ENCODE results near the gene RBM27. TPM values are rescaled to one million over a fixed set of nuclear protein-coding genes. Genes with fewer than 3 reads are reported as not detected.
A peak's percentile ranks its signal among the peaks of the same experiment; 100 is the strongest.
"Not testable (repeated sequence)": the region's sequence is repeated elsewhere in the genome, so short reads cannot be mapped to it uniquely, and the experiment has no call there.

Gene RBM27
- total RNA-seq, 1 donor, result 32.0 TPM

- H3K4me3 ChIP-seq (ENCODE audit: low read depth, low read length), result no peak overlapping the region
- DNase-seq (ENCODE audit: low read depth), result peak; percentile 15
- TF ChIP-seq CTCF (IDR thresholded peaks at IDR 0.05; ENCODE audit: insufficient read depth, low read depth, low read length), result no peak
Observed at GRCh38 chr5:146193285-146193684, 10.1 kb upstream of the RBM27 start.

- DNase-seq (ENCODE audit: low read depth); H3K4me3 ChIP-seq (ENCODE audit: low read depth, low read length): not testable (repeated sequence)
Observed at GRCh38 chr5:146194997-146195396, 8.4 kb upstream of the RBM27 start.

- TF ChIP-seq CTCF (IDR thresholded peaks at IDR 0.05; ENCODE audit: insufficient read depth, low read depth, low read length), result no peak
- H3K4me3 ChIP-seq (ENCODE audit: low read depth, low read length), result no peak overlapping the region
- DNase-seq (ENCODE audit: low read depth), result no peak
Observed at GRCh38 chr5:146196459-146197048, 6.9 kb upstream of the RBM27 start.

GRCh38 chr5:146199176-146199815, 4.1 kb upstream of the RBM27 start:
- no peak overlapping the region for H3K4me3 ChIP-seq (ENCODE audit: low read depth, low read length)
- peak; percentile 76 for DNase-seq (ENCODE audit: low read depth)
- no peak for TF ChIP-seq CTCF (IDR thresholded peaks at IDR 0.05; ENCODE audit: insufficient read depth, low read depth, low read length)

GRCh38 chr5:146201795-146202194, 1.6 kb upstream of the RBM27 start:
- not testable (repeated sequence) for H3K4me3 ChIP-seq (ENCODE audit: low read depth, low read length); DNase-seq (ENCODE audit: low read depth)

GRCh38 chr5:146203872-146204192, 427 bp downstream of the RBM27 start:
- no peak for DNase-seq (ENCODE audit: low read depth)
- H3K4me3 ChIP-seq (ENCODE audit: low read depth, low read length), result peak overlapping the region; percentile 95
- no peak for TF ChIP-seq CTCF (IDR thresholded peaks at IDR 0.05; ENCODE audit: insufficient read depth, low read depth, low read length)

GRCh38 chr5:146205499-146206202, 2.2 kb downstream of the RBM27 start:
- TF ChIP-seq CTCF (IDR thresholded peaks at IDR 0.05; ENCODE audit: insufficient read depth, low read depth, low read length), result no peak
- DNase-seq (ENCODE audit: low read depth), result no peak
- no peak overlapping the region for H3K4me3 ChIP-seq (ENCODE audit: low read depth, low read length)

GRCh38 chr5:146206257-146206656, 2.9 kb downstream of the RBM27 start:
- no peak for DNase-seq (ENCODE audit: low read depth)
- H3K4me3 ChIP-seq (ENCODE audit: low read depth, low read length), result no peak overlapping the region
- TF ChIP-seq CTCF (IDR thresholded peaks at IDR 0.05; ENCODE audit: insufficient read depth, low read depth, low read length), result no peak

All from fibroblast of villous mesenchyme (primary cell).